ENCODE results near the gene MCTS1.
"Not testable (repeated sequence)": the region's sequence is repeated elsewhere in the genome, so short reads cannot be mapped to it uniquely, and the experiment has no call there.

The MCTS1 gene

GRCh38 chrX:120603707-120604360 lies at the start of gene MCTS1:
TSS of gene MCTS1 (plus strand) at chrX:120604101. CDS start at chrX:120604237, 136 bp downstream.
- peak; percentile 95 for DNase-seq (ENCODE audit: low spot score)

GRCh38 chrX:120556251-120556650 lies 47.6 kb upstream of the MCTS1 start:
- no peak for DNase-seq (ENCODE audit: low spot score)

GRCh38 chrX:120559804-120560203 lies 44.1 kb upstream of the MCTS1 start:
- DNase-seq (ENCODE audit: low spot score): no peak

- peak; percentile 34 for DNase-seq (ENCODE audit: low spot score)
These were observed 43.5 kb upstream of the MCTS1 start for GRCh38 chrX:120560405-120560841.

GRCh38 chrX:120560842-120561633 lies 42.9 kb upstream of the MCTS1 start, which contains the start of gene CUL4B:
TSS of gene CUL4B (minus strand) at chrX:120560962. CDS start at chrX:120560638, 324 bp downstream.
- DNase-seq (ENCODE audit: low spot score): peak; percentile 91

GRCh38 chrX:120561634-120562568 lies 42.0 kb upstream of the MCTS1 start:
- DNase-seq (ENCODE audit: low spot score): no peak

- DNase-seq (ENCODE audit: low spot score): no peak
These were observed 41.4 kb upstream of the MCTS1 start for GRCh38 chrX:120562569-120562926.

- DNase-seq (ENCODE audit: low spot score): no peak
These were observed 39.0 kb upstream of the MCTS1 start for GRCh38 chrX:120564925-120565324.

- no peak for DNase-seq (ENCODE audit: low spot score)
These were observed 37.1 kb upstream of the MCTS1 start for GRCh38 chrX:120566817-120567216.

GRCh38 chrX:120568035-120568434 lies 35.9 kb upstream of the MCTS1 start:
- DNase-seq (ENCODE audit: low spot score): no peak

GRCh38 chrX:120568609-120569008 lies 35.3 kb upstream of the MCTS1 start:
- no peak for DNase-seq (ENCODE audit: low spot score)

GRCh38 chrX:120570011-120570600 lies 33.8 kb upstream of the MCTS1 start:
- DNase-seq (ENCODE audit: low spot score): no peak

- DNase-seq (ENCODE audit: low spot score): not testable (repeated sequence)
These were observed 30.1 kb upstream of the MCTS1 start for GRCh38 chrX:120573806-120574205.

- no peak for DNase-seq (ENCODE audit: low spot score)
These were observed 28.4 kb upstream of the MCTS1 start for GRCh38 chrX:120575379-120576114.

GRCh38 chrX:120585702-120586101 lies 18.2 kb upstream of the MCTS1 start:
- DNase-seq (ENCODE audit: low spot score): no peak

- peak; percentile 43 for DNase-seq (ENCODE audit: low spot score)
These were observed 471 bp downstream of the MCTS1 start for GRCh38 chrX:120604361-120604782.

GRCh38 chrX:120612086-120612485 lies 8.2 kb downstream of the MCTS1 start:
- no peak for DNase-seq (ENCODE audit: low spot score)

GRCh38 chrX:120614816-120615215 lies 10.9 kb downstream of the MCTS1 start:
- no peak for DNase-seq (ENCODE audit: low spot score)

- no peak for DNase-seq (ENCODE audit: low spot score)
These were observed 14.2 kb downstream of the MCTS1 start for GRCh38 chrX:120617996-120618630.

GRCh38 chrX:120625371-120625770 lies 21.5 kb downstream of the MCTS1 start:
- no peak for DNase-seq (ENCODE audit: low spot score)
